HepG2 (cell line): ENCODE data around the gene LHFPL6. TPM values are rescaled to one million over a fixed set of nuclear protein-coding genes. Genes with fewer than 3 reads are reported as not detected.

ENCODE experiments used
- ATAC-seq: fragments of 200-7000 bp; cut with Tn5 transposase; 3 replicates; pipeline ENCODE4 v1.9.1; 2020; ENCODE audit warnings: mild to moderate bottlenecking, moderate library complexity
- BruUV-seq: library from RNA; stranded (reverse); fragments of 400-500 nt; replicated peaks from 2 replicates; lab custom pipeline; 2021; lab: Mats Ljungman, UMichigan
- CTCF ChIA-PET: fragments of 300-600 bp; formaldehyde crosslinking; extraction: SDS; loops from one replicate; lab custom pipeline; 2021; ENCODE audit warnings: low total read pairs, inconsistent platforms, low intra/inter-chr PET ratio; lab: Yijun Ruan, JAX
- POLR2A ChIA-PET: fragments of 350-600 bp; sonication (Branson Sonifier 250); formaldehyde crosslinking; loops from one replicate; lab custom pipeline; 2020; ENCODE audit warnings: antibody characterized with exemption, inconsistent platforms; lab: Yijun Ruan, JAX
- DNase-seq: peaks from one replicate; pipeline ENCODE4 v3.0.0-alpha.2; 2015; ENCODE audit warnings: low spot score
- FAIRE-seq: peaks from 3 replicates; lab custom pipeline; 2011; peaks lifted over from hg19 to GRCh38; lab: Jason Lieb, UNC
- H2AFZ ChIP-seq: one replicate; pipeline ENCODE4 v1.6.1; 2011; ENCODE audit warnings: low read length, inconsistent platforms
- H3K27ac ChIP-seq: fragments of 300-600 bp; 3 replicates; pipeline ENCODE4 v1.8.0; 2011; ENCODE audit warnings: mixed run types, mild to moderate bottlenecking, mixed read lengths, low read length, inconsistent platforms; ENCODE audit not compliant: insufficient read depth; ENCODE audit errors: extremely low read length
- H3K27me3 ChIP-seq, 2 experiments: fragments of 200-600 bp in 1 of 2; 2 replicates in 1 of 2; 3 replicates in 1 of 2; pipeline versions ENCODE4 v1.6.0 to v1.8.0; 2011; ENCODE audit warnings: low read length in 2 of 2, mild to moderate bottlenecking in 2 of 2, moderate library complexity in 2 of 2, inconsistent platforms in 1 of 2; ENCODE audit not compliant: insufficient read depth in 2 of 2, control insufficient read depth in 1 of 2
- H3K36me3 ChIP-seq, 2 experiments: fragments of 200-600 bp in 1 of 2; replicated peaks in 1 of 2; 2 replicates in 1 of 2; 3 replicates in 1 of 2; pipeline versions ENCODE4 v1.5.1 to v1.8.0; 2011; ENCODE audit warnings: low read length in 2 of 2, inconsistent platforms in 1 of 2; ENCODE audit not compliant: insufficient read depth in 2 of 2, control insufficient read depth in 1 of 2
- H3K4me1 ChIP-seq: 2 replicates; pipeline ENCODE4 v1.5.1; 2012; ENCODE audit warnings: low read length, inconsistent platforms; ENCODE audit not compliant: insufficient read depth
- H3K4me2 ChIP-seq: 2 replicates; pipeline ENCODE4 v1.6.0; 2011; ENCODE audit warnings: low read depth, low read length, inconsistent platforms
- H3K4me3 ChIP-seq, 3 experiments: fragments of 200-600 bp in 1 of 3; sonication (generic), shearing (Covaris generic) in 1 of 3; replicated peaks in 1 of 3; 2 replicates each; pipeline ENCODE4 v1.5.1; 2011 to 2016; ENCODE audit warnings: low read length in 3 of 3, inconsistent platforms in 2 of 3, low read depth in 2 of 3, mild to moderate bottlenecking in 2 of 3, control low read depth in 1 of 3, mixed read lengths in 1 of 3; ENCODE audit not compliant: insufficient read depth in 1 of 3
- H3K79me2 ChIP-seq: one replicate; pipeline ENCODE4 v1.6.1; 2011; ENCODE audit warnings: low read length, inconsistent platforms; ENCODE audit not compliant: insufficient read depth
- H3K9ac ChIP-seq: 2 replicates; pipeline ENCODE4 v1.6.0; 2011; ENCODE audit warnings: mild to moderate bottlenecking, low read depth, low read length, inconsistent platforms; ENCODE audit not compliant: insufficient read depth
- H3K9me3 ChIP-seq: 2 replicates; pipeline ENCODE4 v1.5.1; 2012; ENCODE audit warnings: mild to moderate bottlenecking, low read length
- H4K20me1 ChIP-seq: 2 replicates; pipeline ENCODE4 v1.6.0; 2011; ENCODE audit warnings: inconsistent platforms, mild to moderate bottlenecking, low read length, moderate library complexity; ENCODE audit not compliant: insufficient read depth
- ATF2 ChIP-seq: sonication (generic); formaldehyde crosslinking; IDR thresholded peaks from 2 replicates; pipeline ENCODE4 v1.4.0; 2020; ENCODE audit warnings: missing genetic modification reagents
- CTCF ChIP-seq: sonication (generic); formaldehyde crosslinking; IDR thresholded peaks from 2 replicates; pipeline ENCODE4 v1.5.0; 2020; ENCODE audit warnings: mild to moderate bottlenecking, missing genetic modification reagents, moderate library complexity
- DNMT3B ChIP-seq: conservative IDR thresholded peaks from 2 replicates; pipeline ENCODE4 v1.6.1; 2016; ENCODE audit warnings: missing biosample characterization, control low read depth
- GMEB1 ChIP-seq: sonication (generic); formaldehyde crosslinking; IDR thresholded peaks from 2 replicates; pipeline ENCODE4 v1.5.1; 2020; ENCODE audit warnings: missing genetic modification reagents, mild to moderate bottlenecking, borderline replicate concordance
- MLXIP ChIP-seq: sonication (generic); formaldehyde crosslinking; IDR thresholded peaks from 2 replicates; pipeline ENCODE4 v1.9.0; 2021; ENCODE audit warnings: missing genetic modification reagents, borderline replicate concordance
- TBX2 ChIP-seq: sonication (generic); formaldehyde crosslinking; IDR thresholded peaks from 2 replicates; pipeline ENCODE4 v1.5.0; 2020; ENCODE audit warnings: missing genetic modification reagents, mild to moderate bottlenecking, borderline replicate concordance
- ZFP62 ChIP-seq: sonication (generic); formaldehyde crosslinking; IDR thresholded peaks from 2 replicates; pipeline ENCODE4 v1.4.0; 2020; ENCODE audit warnings: missing genetic modification reagents
- ZNF136 ChIP-seq: sonication (generic); formaldehyde crosslinking; IDR thresholded peaks from 2 replicates; pipeline ENCODE4 v1.8.1; 2022; ENCODE audit warnings: low read depth, mild to moderate bottlenecking, moderate library complexity, missing genetic modification reagents
- ZNF333 ChIP-seq: sonication (generic); formaldehyde crosslinking; IDR thresholded peaks from 2 replicates; pipeline ENCODE4 v1.4.0; 2020; ENCODE audit warnings: mild to moderate bottlenecking, missing genetic modification reagents, borderline replicate concordance
- ZNF451 ChIP-seq: sonication (generic); formaldehyde crosslinking; IDR thresholded peaks from 2 replicates; pipeline ENCODE4 v1.5.0; 2020; ENCODE audit warnings: mild to moderate bottlenecking, missing genetic modification reagents
- ZNF660 ChIP-seq: sonication (generic); formaldehyde crosslinking; IDR thresholded peaks from 2 replicates; pipeline ENCODE4 v1.5.1; 2020; ENCODE audit warnings: mild to moderate bottlenecking, low read depth, missing genetic modification reagents, borderline replicate concordance
- ZNF75D ChIP-seq: sonication (generic); formaldehyde crosslinking; IDR thresholded peaks from 2 replicates; pipeline ENCODE4 v1.8.1; 2023; ENCODE audit warnings: missing genetic modification reagents, mild to moderate bottlenecking, borderline replicate concordance
- ZNF772 ChIP-seq: sonication (generic); formaldehyde crosslinking; IDR thresholded peaks from 2 replicates; pipeline ENCODE4 v1.5.0; 2020; ENCODE audit warnings: mild to moderate bottlenecking, missing genetic modification reagents
- ZNF773 ChIP-seq: sonication (generic); formaldehyde crosslinking; IDR thresholded peaks from 2 replicates; pipeline ENCODE4 v1.4.0; 2020; ENCODE audit warnings: missing genetic modification reagents, borderline replicate concordance
- ZNF883 ChIP-seq: sonication (generic); formaldehyde crosslinking; IDR thresholded peaks from 2 replicates; pipeline ENCODE4 v1.5.1; 2020; ENCODE audit warnings: mild to moderate bottlenecking, missing genetic modification reagents; ENCODE audit errors: not compliant biosample characterization
- WGBS: methylation state at CpG from one replicate; pipeline ENCODE4 v1.1.6; 2017; ENCODE audit warnings: low lambda C conversion rate; 5-methylcytosine and 5-hydroxymethylcytosine counted together
- in situ Hi-C: cut with HindIII; loops from 2 replicates; pipeline ENCODE4 v1.10.0; 2017; ENCODE audit warnings: low pct_unique_long_range_greater_than_20kb; ENCODE audit not compliant: extremely low pct_ligation_motif_present
- intact Hi-C: fragments of 100-400 bp; cut with micrococcal nuclease; formaldehyde crosslinking; loops from one replicate; pipeline ENCODE4 v1.10.0; 2022; ENCODE audit not compliant: unreplicated experiment
- polyA plus RNA-seq, 8 experiments: library from polyadenylated mRNA; depleted of rRNA in 3 of 8; stranded (reverse) in 7 of 8; unstranded in 1 of 8; fragments of >200 nt; fragmentation: Illumina TruSeq in 4 of 8; extraction: Trizol in 4 of 8; gene quantifications; 2 replicates each; pipeline versions ENCODE4 v1.2.1 to v1.2.3, GENCODE V29; 2011 to 2016; ENCODE audit warnings: low read depth in 4 of 8, missing spikeins in 1 of 8, mixed read lengths in 1 of 8; ENCODE audit not compliant: insufficient read depth in 1 of 8
- total RNA-seq, 5 experiments: library from RNA; depleted of rRNA; stranded (reverse); fragments of >200 nt; fragmentation: Illumina TruSeq; extraction: Trizol; gene quantifications; 2 replicates each; pipeline ENCODE4 v1.2.3, GENCODE V29; 2016; ENCODE audit warnings: low read depth in 1 of 5

Gene LHFPL6
- total and polyA plus RNA-seq, 2 of the 13 experiments (the other 11 are each of a cell fraction or from before 2014, with no cell fraction given), result not detected

- no peak for TF ChIP-seq CTCF (CRISPR knock-in tag)
Observed at GRCh38 chr13:39557285-39557955, 45.6 kb downstream of the LHFPL6 start (continued).

- Histone ChIP-seq H4K20me1 (no peaks in the 10 kb centered on the region), H3K4me2 (no peak overlapping the region), H3K9me3 (no peaks in the 10 kb centered on the region), H3K4me1 (no peaks in the 10 kb centered on the region), H3K27me3 (no peaks in the 10 kb centered on the region; a peak in 1 of 5 replicates), H3K79me2 (no peaks in the 10 kb centered on the region), H3K4me3 (no peak overlapping the region), H3K27ac (no peak overlapping the region), H3K9ac (no peak overlapping the region), H3K36me3 (no peaks in the 10 kb centered on the region), H2AFZ (no peak overlapping the region)
- no peak for ATAC-seq
- WGBS, result 6% methylated on average over 1 of the region's 1 CpG
- intact Hi-C loops, result no loop called here
- TF ChIP-seq DNMT3B (CRISPR knock-in tag) (no peak), ZNF333 (no peak), GMEB1 (CRISPR knock-in tag) (no peak), MLXIP (no peak), ZNF75D (CRISPR knock-in tag) (no peak), ZFP62 (CRISPR knock-in tag) (no peak), ZNF660 (no peak), ATF2 (CRISPR knock-in tag) (no peak), ZNF773 (CRISPR knock-in tag) (no peak), ZNF136 (no peak), ZNF883 (CRISPR knock-in tag) (no peak), ZNF772 (no peak), ZNF451 (no peak), TBX2 (no peak)
- DNase-seq, result no peak
- no TSS peak for BruUV-seq
- in situ Hi-C loops, result no loop called here
- ChIA-PET CTCF (no interaction called here), POLR2A (no interaction called here)
- no peak for FAIRE-seq
Observed at GRCh38 chr13:39556866-39557265, 46.1 kb downstream of the LHFPL6 start.
